GM18520 (cell line): ENCODE results near the gene FKRP.
A peak's percentile ranks its signal among the peaks of the same experiment; 100 is the strongest.
"Not testable (repeated sequence)": the region's sequence is repeated elsewhere in the genome, so short reads cannot be mapped to it uniquely, and the experiment has no call there.

Source experiments
- ATAC-seq: cut with Tn5 transposase; IDR thresholded peaks from one replicate; pipeline ENCODE4 v1.9.1; 2021; ENCODE audit not compliant: unreplicated experiment

FKRP gene

GRCh38 chr19:46784262-46785053 is 38.6 kb downstream of the FKRP start:
- ATAC-seq, result peak; percentile 29

DNA sequence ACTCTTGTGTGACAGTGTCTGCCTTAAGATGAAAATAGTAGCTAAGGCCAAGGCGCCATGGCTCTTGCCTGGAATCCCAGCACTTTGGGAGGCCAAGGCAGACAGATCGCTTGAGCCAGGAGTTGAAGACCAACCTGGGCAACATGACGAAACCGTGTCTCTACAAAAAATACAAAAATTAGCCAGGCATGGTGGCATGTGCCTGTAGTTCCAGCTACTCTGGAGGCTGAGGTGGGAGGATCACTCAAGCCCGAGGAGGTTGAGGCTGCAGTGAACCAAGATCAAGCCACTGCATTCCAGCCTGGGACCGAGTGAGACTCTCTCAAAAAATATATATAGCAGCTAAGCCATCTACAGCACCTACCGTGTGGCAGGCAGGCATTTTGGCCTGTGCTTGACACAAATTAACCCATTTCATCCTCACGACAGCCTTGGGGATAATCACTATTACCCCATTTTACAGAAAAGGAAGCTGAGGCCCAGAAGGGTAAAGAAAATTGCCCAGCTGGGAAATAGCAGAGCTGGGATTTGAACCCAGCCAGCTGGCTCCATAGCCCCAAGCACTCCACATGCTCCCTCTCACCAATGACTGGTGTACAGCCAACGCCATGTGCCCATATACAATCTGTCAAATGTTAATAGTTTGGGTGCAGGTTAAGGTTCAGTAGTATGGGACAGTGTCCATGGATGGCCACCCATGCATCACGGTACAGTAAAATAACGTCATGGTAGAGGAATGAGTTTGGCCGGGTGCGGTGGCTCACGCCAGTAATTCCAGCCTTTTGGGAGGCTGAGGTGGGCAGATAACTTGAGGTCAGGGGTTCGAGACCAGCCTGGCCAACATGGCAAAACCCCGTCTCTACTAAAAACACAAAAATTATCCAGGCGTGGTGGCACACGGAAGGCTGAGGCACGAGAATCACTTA is 39.5 kb downstream of the FKRP start:
- no peak for ATAC-seq

GRCh38 chr19:46785980-46786235 is 40.1 kb downstream of the FKRP start:
- ATAC-seq, result no peak

DNA sequence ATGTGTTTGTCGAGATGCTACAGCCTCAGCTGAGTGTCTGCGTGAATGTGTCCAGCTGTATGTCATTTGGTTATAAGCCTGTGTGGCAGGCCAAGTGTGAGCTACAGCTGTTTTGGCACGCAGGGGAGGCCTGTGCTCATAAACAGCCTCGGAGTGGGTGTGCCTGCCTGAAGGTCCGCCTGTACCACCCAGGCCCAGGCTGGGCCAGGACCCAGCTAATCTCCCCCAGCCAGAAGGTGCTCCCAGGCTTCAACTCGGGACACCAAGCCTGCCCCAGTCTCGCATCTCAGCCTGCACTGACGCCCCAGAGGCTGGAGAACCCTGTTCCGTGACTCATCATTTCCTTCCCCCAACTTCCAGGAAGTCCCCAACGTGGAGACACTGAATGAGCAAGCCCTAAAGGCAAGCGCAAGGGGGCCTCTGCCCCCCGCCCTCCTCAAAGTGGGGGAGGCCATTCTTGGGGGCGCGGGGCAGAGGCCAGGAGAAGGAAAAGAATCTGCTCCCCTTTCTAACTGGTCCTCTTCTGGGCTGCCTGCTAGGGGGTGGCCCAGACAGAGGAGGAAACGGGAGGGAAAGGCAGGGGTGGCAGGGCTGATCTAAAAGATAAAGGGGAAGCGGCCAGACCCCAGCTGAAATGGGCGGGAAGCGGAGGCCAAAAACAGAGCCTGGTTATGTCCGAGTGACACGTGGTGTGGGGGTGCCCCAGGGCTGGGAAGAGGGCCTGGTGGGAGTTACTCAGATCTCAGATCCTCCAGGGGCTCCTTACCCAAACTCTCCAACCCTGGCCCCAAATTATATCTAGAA is 40.6 kb downstream of the FKRP start:
- no peak for ATAC-seq

DNA sequence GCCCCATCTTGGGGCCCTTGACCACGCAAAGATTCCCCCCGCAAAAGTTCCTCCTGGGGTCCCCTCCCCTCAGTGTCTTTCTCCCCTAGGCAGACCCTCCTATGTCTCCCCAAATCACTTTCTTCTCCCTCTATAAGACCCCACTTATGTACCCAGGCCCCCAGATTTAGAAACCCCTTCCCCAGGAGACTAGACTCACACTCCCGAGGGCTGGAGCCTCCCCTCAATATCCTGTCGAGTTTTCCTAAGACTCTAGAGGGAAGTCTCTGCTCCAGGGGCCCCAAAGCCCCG is 41.1 kb downstream of the FKRP start:
- ATAC-seq, result no peak

DNA sequence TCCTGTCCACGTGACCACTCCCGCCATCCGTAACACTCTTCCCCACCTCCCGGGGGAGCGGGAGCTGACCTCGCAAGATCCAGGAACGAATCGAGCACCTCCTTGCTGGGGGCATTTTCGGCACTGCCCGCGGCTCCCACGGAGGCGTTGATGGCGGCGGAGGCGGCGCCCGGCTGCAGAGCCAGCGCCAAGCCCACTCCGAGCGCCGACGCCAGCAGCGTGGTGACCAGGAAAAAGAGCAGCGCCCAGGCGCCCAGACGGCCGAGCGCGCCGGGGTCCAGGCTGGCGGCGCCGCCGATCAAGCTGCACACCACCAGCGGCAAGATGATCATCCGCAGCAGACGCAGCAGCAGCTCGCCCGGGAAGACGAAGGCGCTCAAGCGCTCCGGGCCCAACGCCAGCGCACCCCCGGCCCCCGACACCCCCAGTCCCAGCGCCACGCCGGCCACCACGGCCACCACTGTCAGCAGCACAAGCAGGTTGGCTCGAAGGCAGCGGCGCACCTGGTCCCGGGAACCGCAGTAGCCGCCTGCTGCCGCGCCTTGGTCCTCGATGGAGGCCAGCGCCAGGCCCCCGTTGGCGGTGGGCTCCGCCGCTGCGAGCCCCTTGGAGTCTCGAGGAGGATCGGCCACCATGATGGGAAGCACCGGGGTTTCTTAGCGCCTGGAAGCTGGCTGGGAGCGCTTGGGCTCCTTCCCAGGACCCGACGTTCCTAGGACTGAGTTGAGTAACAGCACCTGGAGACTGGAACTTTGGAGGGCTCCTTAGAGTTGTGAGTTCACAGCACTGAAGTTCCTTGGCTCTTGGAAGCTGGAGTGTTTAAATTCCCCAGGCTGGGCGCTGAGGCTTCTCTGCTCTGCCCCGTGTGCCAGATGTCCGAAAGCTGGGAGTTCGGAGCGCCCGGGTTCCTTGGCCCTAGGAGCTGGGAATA is 41.7 kb downstream of the FKRP start:
- no peak for ATAC-seq

DNA sequence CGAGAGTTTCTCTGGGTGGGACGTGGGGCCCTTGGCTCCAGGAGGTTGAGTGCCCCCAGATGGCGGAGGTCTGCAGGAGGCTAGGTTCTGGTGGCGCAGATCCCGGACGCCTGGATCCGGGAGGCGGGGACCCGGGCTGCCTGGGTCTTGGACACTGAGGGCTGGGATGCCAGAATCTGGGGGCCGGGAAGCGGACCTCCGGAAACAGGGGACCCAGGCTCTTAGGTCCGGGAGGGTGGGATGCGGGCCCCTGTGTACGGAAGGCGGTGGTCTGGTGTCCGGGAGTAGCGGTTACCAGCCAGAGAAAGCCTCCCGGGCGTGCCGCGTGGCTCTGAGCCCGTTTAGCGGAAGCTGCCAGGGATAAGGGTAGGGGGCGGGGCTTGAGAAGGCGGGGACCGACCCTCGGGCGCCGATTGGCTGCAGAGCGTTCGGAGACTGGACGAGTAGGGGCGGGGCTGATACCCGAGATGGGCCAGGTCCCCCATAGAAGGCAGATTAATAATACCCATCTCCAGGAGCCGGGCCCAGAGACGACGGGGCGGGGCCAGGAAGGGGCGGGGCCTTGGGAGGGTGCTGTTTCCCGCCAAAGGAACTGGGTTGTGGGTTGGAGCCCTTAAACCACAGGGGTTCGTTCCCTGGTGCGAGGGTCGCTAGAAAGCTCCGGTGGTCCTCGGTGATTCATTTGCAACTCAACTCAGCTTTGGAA is 42.6 kb downstream of the FKRP start, which contains the start of gene SLC1A5:
Gene SLC1A5, minus strand, starts transcription at position 333 of the 706 bp plus-strand sequence. CDS start 629 bp downstream, outside the sequence.
- peak; percentile 47 for ATAC-seq

DNA sequence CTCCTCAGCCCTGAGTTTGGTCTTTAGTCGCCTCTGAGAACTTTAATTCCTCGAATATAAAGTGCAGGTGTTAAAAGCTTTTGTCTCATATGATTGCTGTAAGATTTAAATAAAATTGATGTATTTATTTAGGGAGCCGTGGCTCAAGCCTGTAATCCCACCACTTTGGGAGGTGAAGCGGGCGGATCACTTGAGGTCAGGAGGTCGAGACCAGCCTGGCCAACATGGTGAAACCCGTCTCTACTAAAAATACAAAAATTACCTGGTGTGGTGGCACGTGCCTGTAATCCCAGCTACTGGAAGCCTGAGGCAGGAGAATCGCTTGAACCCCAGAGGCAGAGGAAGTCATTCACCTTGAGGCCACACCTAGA is 43.1 kb downstream of the FKRP start:
- no peak for ATAC-seq

DNA sequence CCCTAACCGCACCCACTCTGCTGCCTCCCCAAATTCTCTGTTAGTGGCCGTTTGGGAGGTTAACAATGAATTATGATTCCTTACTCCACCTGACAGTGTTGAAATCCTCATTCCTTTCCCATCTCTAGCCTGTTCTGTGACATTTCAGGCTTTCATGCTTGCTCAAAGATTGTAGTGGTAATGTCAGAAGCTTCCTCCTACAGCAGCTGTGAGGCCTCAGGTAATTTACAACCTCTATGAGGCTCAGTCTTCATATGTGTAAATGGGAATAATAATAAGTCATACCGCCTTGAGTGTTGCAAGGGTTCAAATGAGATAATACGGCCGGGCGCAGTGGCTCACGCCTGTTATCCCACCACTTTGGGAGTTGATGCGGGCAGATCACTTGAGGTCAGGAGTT is 43.5 kb downstream of the FKRP start:
- no peak for ATAC-seq

- ATAC-seq, result no peak
Observed at GRCh38 chr19:46791944-46792343, 46.1 kb downstream of the FKRP start.

GRCh38 chr19:46797881-46798280 is 52.0 kb downstream of the FKRP start:
- ATAC-seq, result no peak

DNA sequence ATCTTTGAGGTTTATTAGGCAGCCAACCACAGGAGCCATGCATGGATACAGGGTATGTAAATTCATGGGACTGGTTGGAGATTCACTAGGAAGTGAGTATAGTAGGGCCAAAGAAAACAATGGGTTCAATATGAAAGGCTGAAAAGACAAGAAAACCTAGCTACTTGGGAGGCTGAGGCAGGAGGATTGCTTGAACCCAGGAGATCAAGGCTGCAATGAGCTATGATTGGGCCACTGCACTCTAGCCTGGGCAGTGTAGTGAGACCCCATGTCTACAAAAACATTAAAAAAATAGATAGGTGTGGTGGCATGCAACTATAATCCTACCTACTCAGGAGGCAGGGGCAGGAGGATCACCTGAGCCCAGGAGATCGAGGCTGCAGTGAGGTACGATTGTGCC is 52.9 kb downstream of the FKRP start:
- ATAC-seq, result no peak

DNA sequence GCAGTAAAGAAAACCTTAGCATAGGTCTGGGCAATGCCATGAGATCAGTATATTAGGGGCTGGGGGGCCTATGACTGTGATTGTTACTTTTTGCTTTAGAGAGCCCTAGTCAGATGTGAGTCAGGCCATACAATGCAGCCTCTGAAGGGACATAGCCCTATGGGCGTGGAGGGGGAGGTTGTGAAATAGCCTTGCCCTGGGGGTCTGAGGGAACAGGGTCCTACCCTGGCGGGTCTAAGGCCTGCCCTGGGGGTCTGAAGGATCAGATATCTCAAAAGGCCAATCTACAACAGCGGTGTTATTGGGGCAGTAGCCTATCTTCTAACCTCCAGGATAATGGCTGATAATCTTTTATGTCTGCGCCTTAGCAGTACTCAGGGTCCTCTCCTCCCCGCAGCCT is 56.3 kb downstream of the FKRP start:
- no peak for ATAC-seq

DNA sequence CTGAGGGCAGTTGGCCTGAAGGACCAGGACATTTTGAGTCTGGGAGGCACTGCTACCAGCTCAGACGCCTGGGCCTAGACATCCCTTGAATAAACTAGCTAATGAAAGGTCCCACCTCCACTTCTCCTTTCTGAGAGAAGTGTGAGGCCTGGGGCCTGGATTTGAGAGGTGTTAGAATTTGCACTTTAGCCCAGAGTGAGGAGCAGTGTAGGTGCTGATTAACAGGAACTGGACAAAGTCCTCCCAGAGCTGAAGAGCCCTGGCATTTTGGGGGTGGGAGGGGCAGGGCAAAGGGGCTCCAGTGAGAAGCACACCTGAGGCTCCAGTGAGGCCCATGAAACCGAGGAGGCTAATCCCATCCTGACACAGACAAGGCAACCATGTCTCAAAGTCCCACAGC is 57.7 kb downstream of the FKRP start:
- no peak for ATAC-seq

- ATAC-seq, result not testable (repeated sequence)
Observed at GRCh38 chr19:46804432-46804831, 58.6 kb downstream of the FKRP start.

DNA sequence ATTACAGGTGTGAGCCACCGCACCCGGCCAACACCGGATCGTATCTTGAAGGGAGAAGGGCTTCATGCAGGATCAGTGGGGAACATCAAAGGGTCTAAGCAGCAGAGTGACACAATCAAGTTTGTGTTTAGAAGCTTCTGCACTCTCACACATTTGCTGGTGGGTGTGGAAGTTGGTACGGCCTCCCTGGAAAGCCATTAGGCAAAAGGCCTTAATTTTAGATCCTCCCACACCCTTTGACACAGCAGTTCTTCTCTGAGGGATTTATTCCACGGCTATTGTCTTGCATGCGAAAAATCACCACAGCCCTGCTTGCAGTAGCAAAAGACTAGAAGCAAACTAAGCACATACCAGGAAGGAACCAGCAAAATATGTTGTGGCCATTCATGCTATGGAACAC is 60.8 kb downstream of the FKRP start:
- ATAC-seq, result no peak
